SK-N-SH treated with all-trans-retinoic acid at 6 μM for 48 hours (cell line): ENCODE measurements around the gene BCO2.

Experiments
- CREB5 ChIP-seq: fragments of 250-450 bp; sonication (Bioruptor Pico); IDR thresholded peaks from 2 replicates; pipeline ENCODE4 v1.5.1; 2020; ENCODE audit warnings: low read depth, mild to moderate bottlenecking, moderate library complexity
- PATZ1 ChIP-seq: fragments of 250-450 bp; sonication (Bioruptor Pico); IDR thresholded peaks from 2 replicates; pipeline ENCODE4 v1.8.0; 2020; ENCODE audit warnings: mild to moderate bottlenecking, moderate library complexity, borderline replicate concordance
- POU6F1 ChIP-seq: fragments of 250-450 bp; sonication (Bioruptor Pico); IDR thresholded peaks from 2 replicates; pipeline ENCODE4 v1.8.0; 2021; ENCODE audit warnings: low read depth, mild to moderate bottlenecking, moderate library complexity, borderline replicate concordance
- RARB ChIP-seq: fragments of 250-450 bp; sonication (Bioruptor Pico); IDR thresholded peaks from 2 replicates; pipeline ENCODE4 v1.8.0; 2021; ENCODE audit warnings: mild to moderate bottlenecking, moderate library complexity
- SNAI2 ChIP-seq: fragments of 250-450 bp; sonication (Bioruptor Pico); IDR thresholded peaks from 2 replicates; pipeline ENCODE4 v1.5.0; 2020; ENCODE audit warnings: mild to moderate bottlenecking, moderate library complexity
- TCF4 ChIP-seq: fragments of 250-450 bp; sonication (Bioruptor Pico); IDR thresholded peaks from 2 replicates; pipeline ENCODE4 v1.8.0; 2021; ENCODE audit warnings: mild to moderate bottlenecking, moderate library complexity, borderline replicate concordance
- ZFP30 ChIP-seq: fragments of 450-650 bp; formaldehyde crosslinking; IDR thresholded peaks from 2 replicates; pipeline ENCODE4 v1.5.0; 2022; ENCODE audit warnings: mild to moderate bottlenecking, moderate library complexity

GRCh38 chr11:112173152-112173551 is 2.2 kb upstream of the BCO2 start:
- TF ChIP-seq CREB5 (CRISPR knock-in tag) (no peak), ZFP30 (CRISPR knock-in tag) (no peak), SNAI2 (CRISPR knock-in tag) (no peak), PATZ1 (CRISPR knock-in tag) (no peak), RARB (CRISPR knock-in tag) (no peak), TCF4 (CRISPR knock-in tag) (no peak), POU6F1 (CRISPR knock-in tag) (no peak)
